Measurements from ENCODE around the gene DNAJC22. TPM values are rescaled to one million over a fixed set of nuclear protein-coding genes. Genes with fewer than 3 reads are reported as not detected.
A peak's percentile ranks its signal among the peaks of the same experiment; 100 is the strongest.
"Not testable (repeated sequence)": the region's sequence is repeated elsewhere in the genome, so short reads cannot be mapped to it uniquely, and the experiment has no call there.

Gene DNAJC22
- polyA plus RNA-seq, 1 donor, result 50.0 TPM

GRCh38 chr12:49375406-49375805 lies 28.7 kb downstream of the DNAJC22 start:
- WGBS (ENCODE audit: insufficient coverage, low lambda C conversion rate), result no CpG with 5 or more reads among the region's 1 CpG
- no peak for DNase-seq
- Histone ChIP-seq H3K27ac (ENCODE audit: low read length) (no peak overlapping the region), H3K4me3 (ENCODE audit: low read length) (no peak overlapping the region), H3K27me3 (ENCODE audit: control insufficient read depth, insufficient read depth, low read length) (no peaks in the 10 kb centered on the region), H3K36me3 (ENCODE audit: control insufficient read depth, insufficient read depth, low read length) (peaks cover 3% of the 10 kb centered on the region), H3K4me1 (ENCODE audit: control insufficient read depth, insufficient read depth, low read length) (no peaks in the 10 kb centered on the region), H3K9me3 (ENCODE audit: control insufficient read depth, low read depth, low read length) (no peaks in the 10 kb centered on the region)

GRCh38 chr12:49377386-49377785 lies 30.7 kb downstream of the DNAJC22 start:
- H3K27me3 ChIP-seq (ENCODE audit: control insufficient read depth, insufficient read depth, low read length), result no peaks in the 10 kb centered on the region
- DNase-seq, result peak in 1 of 2 donors; percentile 23
- no peak overlapping the region for H3K27ac ChIP-seq (ENCODE audit: low read length)
- no peak overlapping the region for H3K4me3 ChIP-seq (ENCODE audit: low read length)
- no peaks in the 10 kb centered on the region for H3K4me1 ChIP-seq (ENCODE audit: control insufficient read depth, insufficient read depth, low read length)
- WGBS (ENCODE audit: insufficient coverage, low lambda C conversion rate), result no CpG with 5 or more reads among the region's 2 CpGs
- H3K9me3 ChIP-seq (ENCODE audit: control insufficient read depth, low read depth, low read length), result no peaks in the 10 kb centered on the region
- H3K36me3 ChIP-seq (ENCODE audit: control insufficient read depth, insufficient read depth, low read length), result peaks cover 3% of the 10 kb centered on the region

DNA sequence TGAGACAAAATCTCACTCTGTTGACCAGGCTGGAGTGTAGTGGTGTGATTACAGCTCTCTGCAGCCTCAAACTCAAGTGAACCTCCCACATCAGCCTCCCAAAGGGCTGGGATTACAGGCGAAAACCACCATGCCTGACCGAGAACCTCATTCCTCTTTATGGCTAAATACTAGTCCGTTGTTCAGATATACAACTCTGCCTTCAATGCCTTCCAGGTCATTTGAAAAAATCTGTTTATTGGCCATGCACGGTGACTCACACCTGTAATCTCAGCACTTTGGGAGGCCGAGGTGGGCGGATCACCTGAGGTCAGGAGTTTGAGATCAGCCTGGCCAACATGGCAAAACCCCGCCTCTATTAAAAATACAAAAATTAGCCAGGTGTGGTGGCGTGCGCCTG lies 33.5 kb downstream of the DNAJC22 start:
- not testable (repeated sequence) for H3K27me3 ChIP-seq (ENCODE audit: control insufficient read depth, insufficient read depth, low read length); H3K4me1 ChIP-seq (ENCODE audit: control insufficient read depth, insufficient read depth, low read length); H3K27ac ChIP-seq (ENCODE audit: low read length); DNase-seq; H3K36me3 ChIP-seq (ENCODE audit: control insufficient read depth, insufficient read depth, low read length); H3K4me3 ChIP-seq (ENCODE audit: low read length); H3K9me3 ChIP-seq (ENCODE audit: control insufficient read depth, low read depth, low read length)
- WGBS (ENCODE audit: insufficient coverage, low lambda C conversion rate), result no CpG with 5 or more reads among the region's 9 CpGs

- Histone ChIP-seq H3K4me3 (ENCODE audit: low read length) (no peak overlapping the region), H3K9me3 (ENCODE audit: control insufficient read depth, low read depth, low read length) (no peaks in the 10 kb centered on the region), H3K27me3 (ENCODE audit: control insufficient read depth, insufficient read depth, low read length) (no peaks in the 10 kb centered on the region), H3K36me3 (ENCODE audit: control insufficient read depth, insufficient read depth, low read length) (no peaks in the 10 kb centered on the region), H3K27ac (ENCODE audit: low read length) (no peak overlapping the region), H3K4me1 (ENCODE audit: control insufficient read depth, insufficient read depth, low read length) (no peaks in the 10 kb centered on the region)
- no CpG with 5 or more reads among the region's 18 CpGs for WGBS (ENCODE audit: insufficient coverage, low lambda C conversion rate)
- DNase-seq, result peak in 1 of 2 donors; percentile 9
Measured at GRCh38 chr12:49388682-49389386, 42.1 kb downstream of the DNAJC22 start.

DNA sequence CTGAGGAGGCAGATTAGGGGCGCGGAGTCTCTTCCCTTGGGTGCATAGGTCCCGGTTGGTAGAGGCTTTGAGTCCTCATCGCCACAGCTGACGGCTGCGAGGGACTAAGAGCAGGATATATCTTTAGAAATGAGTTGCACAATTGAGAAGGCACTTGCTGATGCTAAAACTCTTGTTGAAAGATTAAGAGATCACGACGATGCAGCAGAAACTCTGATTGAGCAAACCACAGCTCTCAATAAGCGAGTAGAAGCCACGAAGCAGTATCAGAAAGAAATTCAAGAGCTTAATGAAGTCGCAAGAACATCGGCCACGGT lies 42.7 kb downstream of the DNAJC22 start:
- WGBS (ENCODE audit: insufficient coverage, low lambda C conversion rate), result 88% methylated on average over 5 of the region's 13 CpGs
- no peaks in the 10 kb centered on the region for H3K9me3 ChIP-seq (ENCODE audit: control insufficient read depth, low read depth, low read length)
- no peak for DNase-seq
- no peaks in the 10 kb centered on the region for H3K4me1 ChIP-seq (ENCODE audit: control insufficient read depth, insufficient read depth, low read length)
- no peak overlapping the region for H3K27ac ChIP-seq (ENCODE audit: low read length)
- H3K27me3 ChIP-seq (ENCODE audit: control insufficient read depth, insufficient read depth, low read length), result no peaks in the 10 kb centered on the region
- H3K36me3 ChIP-seq (ENCODE audit: control insufficient read depth, insufficient read depth, low read length), result no peaks in the 10 kb centered on the region
- H3K4me3 ChIP-seq (ENCODE audit: low read length), result no peak overlapping the region

- WGBS (ENCODE audit: insufficient coverage, low lambda C conversion rate), result no CpG with 5 or more reads among the region's 1 CpG
- Histone ChIP-seq H3K9me3 (ENCODE audit: control insufficient read depth, low read depth, low read length) (no peaks in the 10 kb centered on the region), H3K36me3 (ENCODE audit: control insufficient read depth, insufficient read depth, low read length) (no peaks in the 10 kb centered on the region), H3K27ac (ENCODE audit: low read length) (no peak overlapping the region), H3K4me1 (ENCODE audit: control insufficient read depth, insufficient read depth, low read length) (no peaks in the 10 kb centered on the region), H3K27me3 (ENCODE audit: control insufficient read depth, insufficient read depth, low read length) (no peaks in the 10 kb centered on the region), H3K4me3 (ENCODE audit: low read length) (no peak overlapping the region)
- no peak for DNase-seq
Measured at GRCh38 chr12:49397000-49397399, 50.3 kb downstream of the DNAJC22 start.

DNA sequence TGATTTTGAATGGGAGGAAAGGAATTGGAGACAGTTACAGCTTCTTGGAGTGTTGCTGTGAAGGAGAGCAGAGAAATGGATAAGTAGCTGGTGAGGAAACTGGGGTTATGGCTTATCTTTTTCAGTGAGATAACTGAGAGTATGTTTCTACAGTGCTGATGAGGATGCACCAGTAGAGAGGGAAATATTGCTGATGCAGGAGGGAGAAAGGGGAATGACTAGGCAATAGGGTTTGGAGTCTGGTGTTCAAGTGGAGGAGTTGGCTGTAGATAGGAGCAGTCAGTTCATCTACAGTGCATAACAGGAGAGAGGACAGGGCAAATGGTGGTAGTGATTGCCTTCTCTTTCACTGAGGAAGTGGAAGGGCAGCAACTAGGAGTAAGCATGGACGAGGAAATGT lies 53.6 kb downstream of the DNAJC22 start:
- Histone ChIP-seq H3K4me3 (ENCODE audit: low read length) (no peak overlapping the region), H3K36me3 (ENCODE audit: control insufficient read depth, insufficient read depth, low read length) (no peaks in the 10 kb centered on the region), H3K27ac (ENCODE audit: low read length) (no peak overlapping the region), H3K9me3 (ENCODE audit: control insufficient read depth, low read depth, low read length) (no peaks in the 10 kb centered on the region), H3K4me1 (ENCODE audit: control insufficient read depth, insufficient read depth, low read length) (peaks cover 5% of the 10 kb centered on the region), H3K27me3 (ENCODE audit: control insufficient read depth, insufficient read depth, low read length) (no peaks in the 10 kb centered on the region)
- no CpG with 5 or more reads among the region's 1 CpG for WGBS (ENCODE audit: insufficient coverage, low lambda C conversion rate)
- DNase-seq, result no peak

Other genes with a start within 250 kb of the DNAJC22 start
- gene LMBR1L, start 236.0 kb upstream of the DNAJC22 start, polyA plus RNA-seq, result 111 TPM
- gene TUBA1B, start 215.5 kb upstream of the DNAJC22 start, polyA plus RNA-seq, result 751 TPM
- gene TUBA1A, start 157.8 kb upstream of the DNAJC22 start, polyA plus RNA-seq, result 547 TPM
- gene TUBA1C, start 81.8 kb upstream of the DNAJC22 start, polyA plus RNA-seq, result 237 TPM
- 115 TPM for gene PRPH, start 51.7 kb upstream of the DNAJC22 start, polyA plus RNA-seq
- gene TROAP, start 23.6 kb upstream of the DNAJC22 start, polyA plus RNA-seq, result 15.8 TPM
- 0.01 TPM for gene C1QL4, start 9.7 kb upstream of the DNAJC22 start, polyA plus RNA-seq
- 22.7 TPM for gene SPATS2, start 20.6 kb downstream of the DNAJC22 start, polyA plus RNA-seq
- 2.2 TPM for gene KCNH3, start 192.1 kb downstream of the DNAJC22 start, polyA plus RNA-seq
- 54.7 TPM for gene MCRS1, start 221.3 kb downstream of the DNAJC22 start, polyA plus RNA-seq

Data from large intestine (tissue), 3 donors.